ENCODE data around the gene C10orf95.
"Not testable (repeated sequence)": the region's sequence is repeated elsewhere in the genome, so short reads cannot be mapped to it uniquely, and the experiment has no call there.

The C10orf95 gene

GRCh38 chr10:102463983-102464382, 12.6 kb upstream of the C10orf95 start:
- Histone ChIP-seq H3K36me3 (ENCODE audit: control insufficient read depth, insufficient read depth, low read length) (no peaks in the 10 kb centered on the region), H3K27ac (ENCODE audit: low read depth, low read length, severe bottlenecking) (no peak overlapping the region), H3K4me3 (ENCODE audit: extremely low read depth, insufficient read depth, low read length, poor library complexity, severe bottlenecking) (no peak overlapping the region), H3K9me3 (ENCODE audit: control insufficient read depth, low read length) (no peaks in the 10 kb centered on the region), H3K4me1 (ENCODE audit: control insufficient read depth, insufficient read depth, low read length, poor library complexity, severe bottlenecking) (peaks cover 3% of the 10 kb centered on the region)
- WGBS, 2 experiments (ENCODE audit: insufficient coverage in 2 of 2), result 91 to 95% methylated on average over 8 to 10 of the region's 10 CpGs

GRCh38 chr10:102462512-102463054, 11.2 kb upstream of the C10orf95 start:
- Histone ChIP-seq H3K4me1 (ENCODE audit: control insufficient read depth, insufficient read depth, low read length, poor library complexity, severe bottlenecking) (peaks cover 3% of the 10 kb centered on the region), H3K4me3 (ENCODE audit: extremely low read depth, insufficient read depth, low read length, poor library complexity, severe bottlenecking) (no peak overlapping the region)
- 57 to 75% methylated on average over 4 to 5 of the region's 6 CpGs for WGBS, 2 experiments (ENCODE audit: insufficient coverage in 2 of 2)

GRCh38 chr10:102461187-102462054, 10.1 kb upstream of the C10orf95 start:
- no peaks in the 10 kb centered on the region for H3K9me3 ChIP-seq (ENCODE audit: control insufficient read depth, low read length)
- H3K27ac ChIP-seq (ENCODE audit: low read depth, low read length, severe bottlenecking), result no peak overlapping the region
- H3K4me3 ChIP-seq (ENCODE audit: extremely low read depth, insufficient read depth, low read length, poor library complexity, severe bottlenecking), result peak overlapping the region; percentile 47
- H3K36me3 ChIP-seq (ENCODE audit: control insufficient read depth, insufficient read depth, low read length), result no peaks in the 10 kb centered on the region
- 1% methylated on average over 35 to 53 of the region's 54 CpGs for WGBS, 2 experiments (ENCODE audit: insufficient coverage in 2 of 2)
- H3K4me1 ChIP-seq (ENCODE audit: control insufficient read depth, insufficient read depth, low read length, poor library complexity, severe bottlenecking), result peaks cover 5% of the 10 kb centered on the region

More at GRCh38 chr10:102462512-102463054, 11.2 kb upstream of the C10orf95 start:
- no peaks in the 10 kb centered on the region for H3K9me3 ChIP-seq (ENCODE audit: control insufficient read depth, low read length)
- H3K27ac ChIP-seq (ENCODE audit: low read depth, low read length, severe bottlenecking), result no peak overlapping the region
- no peaks in the 10 kb centered on the region for H3K36me3 ChIP-seq (ENCODE audit: control insufficient read depth, insufficient read depth, low read length)

GRCh38 chr10:102460836-102461186, 9.5 kb upstream of the C10orf95 start:
- Histone ChIP-seq H3K9me3 (ENCODE audit: control insufficient read depth, low read length) (no peaks in the 10 kb centered on the region), H3K4me3 (ENCODE audit: extremely low read depth, insufficient read depth, low read length, poor library complexity, severe bottlenecking) (peak overlapping the region; percentile 47), H3K27ac (ENCODE audit: low read depth, low read length, severe bottlenecking) (no peak overlapping the region), H3K4me1 (ENCODE audit: control insufficient read depth, insufficient read depth, low read length, poor library complexity, severe bottlenecking) (peaks cover 8% of the 10 kb centered on the region), H3K36me3 (ENCODE audit: control insufficient read depth, insufficient read depth, low read length) (no peaks in the 10 kb centered on the region)
- WGBS, 2 experiments (ENCODE audit: insufficient coverage in 2 of 2), result 63 to 66% methylated on average over 8 of the region's 8 CpGs

- Histone ChIP-seq H3K27ac (ENCODE audit: low read depth, low read length, severe bottlenecking) (no peak overlapping the region), H3K4me3 (ENCODE audit: extremely low read depth, insufficient read depth, low read length, poor library complexity, severe bottlenecking) (no peak overlapping the region), H3K36me3 (ENCODE audit: control insufficient read depth, insufficient read depth, low read length) (no peaks in the 10 kb centered on the region), H3K9me3 (ENCODE audit: control insufficient read depth, low read length) (no peaks in the 10 kb centered on the region), H3K4me1 (ENCODE audit: control insufficient read depth, insufficient read depth, low read length, poor library complexity, severe bottlenecking) (peaks cover 20% of the 10 kb centered on the region)
- WGBS, 2 experiments (ENCODE audit: insufficient coverage in 2 of 2), result 82 to 100% methylated on average over 1 to 2 of the region's 4 CpGs
Measured at GRCh38 chr10:102458656-102459055, 7.3 kb upstream of the C10orf95 start.

GRCh38 chr10:102457591-102458150, 6.3 kb upstream of the C10orf95 start:
- no peaks in the 10 kb centered on the region for H3K36me3 ChIP-seq (ENCODE audit: control insufficient read depth, insufficient read depth, low read length)
- H3K4me1 ChIP-seq (ENCODE audit: control insufficient read depth, insufficient read depth, low read length, poor library complexity, severe bottlenecking), result peaks cover 27% of the 10 kb centered on the region
- H3K4me3 ChIP-seq (ENCODE audit: extremely low read depth, insufficient read depth, low read length, poor library complexity, severe bottlenecking), result no peak overlapping the region
- 97% methylated on average over 8 of the region's 9 CpGs for WGBS, 2 experiments (ENCODE audit: insufficient coverage in 2 of 2)
- H3K27ac ChIP-seq (ENCODE audit: low read depth, low read length, severe bottlenecking), result no peak overlapping the region
- no peaks in the 10 kb centered on the region for H3K9me3 ChIP-seq (ENCODE audit: control insufficient read depth, low read length)

GRCh38 chr10:102455893-102456471, 4.6 kb upstream of the C10orf95 start:
- H3K27ac ChIP-seq (ENCODE audit: low read depth, low read length, severe bottlenecking), result peak overlapping the region; percentile 63
- H3K4me3 ChIP-seq (ENCODE audit: extremely low read depth, insufficient read depth, low read length, poor library complexity, severe bottlenecking), result no peak overlapping the region
- 67 to 84% methylated on average over 5 to 6 of the region's 7 CpGs for WGBS, 2 experiments (ENCODE audit: insufficient coverage in 2 of 2)
- no peaks in the 10 kb centered on the region for H3K36me3 ChIP-seq (ENCODE audit: control insufficient read depth, insufficient read depth, low read length)
- no peaks in the 10 kb centered on the region for H3K9me3 ChIP-seq (ENCODE audit: control insufficient read depth, low read length)
- peaks cover 30% of the 10 kb centered on the region for H3K4me1 ChIP-seq (ENCODE audit: control insufficient read depth, insufficient read depth, low read length, poor library complexity, severe bottlenecking)

- peaks cover 30% of the 10 kb centered on the region for H3K4me1 ChIP-seq (ENCODE audit: control insufficient read depth, insufficient read depth, low read length, poor library complexity, severe bottlenecking)
- not testable (repeated sequence) for H3K27ac ChIP-seq (ENCODE audit: low read depth, low read length, severe bottlenecking); H3K9me3 ChIP-seq (ENCODE audit: control insufficient read depth, low read length); H3K4me3 ChIP-seq (ENCODE audit: extremely low read depth, insufficient read depth, low read length, poor library complexity, severe bottlenecking); H3K36me3 ChIP-seq (ENCODE audit: control insufficient read depth, insufficient read depth, low read length)
- 69 to 82% methylated on average over 8 to 11 of the region's 13 CpGs for WGBS, 2 experiments (ENCODE audit: insufficient coverage in 2 of 2)
Measured at GRCh38 chr10:102454662-102455487, 3.5 kb upstream of the C10orf95 start.

- Histone ChIP-seq H3K4me3 (ENCODE audit: extremely low read depth, insufficient read depth, low read length, poor library complexity, severe bottlenecking) (no peak overlapping the region), H3K9me3 (ENCODE audit: control insufficient read depth, low read length) (no peaks in the 10 kb centered on the region), H3K4me1 (ENCODE audit: control insufficient read depth, insufficient read depth, low read length, poor library complexity, severe bottlenecking) (peaks cover 30% of the 10 kb centered on the region), H3K36me3 (ENCODE audit: control insufficient read depth, insufficient read depth, low read length) (no peaks in the 10 kb centered on the region), H3K27ac (ENCODE audit: low read depth, low read length, severe bottlenecking) (peak overlapping the region; percentile 23)
- 94 to 96% methylated on average over 3 to 5 of the region's 5 CpGs for WGBS, 2 experiments (ENCODE audit: insufficient coverage in 2 of 2)
Measured at GRCh38 chr10:102453502-102453901, 2.2 kb upstream of the C10orf95 start.

- no peak overlapping the region for H3K4me3 ChIP-seq (ENCODE audit: extremely low read depth, insufficient read depth, low read length, poor library complexity, severe bottlenecking)
- H3K9me3 ChIP-seq (ENCODE audit: control insufficient read depth, low read length), result no peaks in the 10 kb centered on the region
- 60 to 80% methylated on average over 1 to 2 of the region's 3 CpGs for WGBS, 2 experiments (ENCODE audit: insufficient coverage in 2 of 2)
- H3K36me3 ChIP-seq (ENCODE audit: control insufficient read depth, insufficient read depth, low read length), result no peaks in the 10 kb centered on the region
- peaks cover 30% of the 10 kb centered on the region for H3K4me1 ChIP-seq (ENCODE audit: control insufficient read depth, insufficient read depth, low read length, poor library complexity, severe bottlenecking)
- H3K27ac ChIP-seq (ENCODE audit: low read depth, low read length, severe bottlenecking), result no peak overlapping the region
Measured at GRCh38 chr10:102452672-102453340, 1.5 kb upstream of the C10orf95 start.

All from mesodermal cell (in vitro differentiated cells).